ENCODE results near the gene ZNF264. TPM values are rescaled to one million over a fixed set of nuclear protein-coding genes. Genes with fewer than 3 reads are reported as not detected.

Gene ZNF264
- total and polyA plus RNA-seq, 12 donors, result 6.4 to 78.1 (median 33.1) TPM

- TF ChIP-seq POLR2A (IDR thresholded peaks at IDR 0.05), result no peak
- TF ChIP-seq, protein P1, sequence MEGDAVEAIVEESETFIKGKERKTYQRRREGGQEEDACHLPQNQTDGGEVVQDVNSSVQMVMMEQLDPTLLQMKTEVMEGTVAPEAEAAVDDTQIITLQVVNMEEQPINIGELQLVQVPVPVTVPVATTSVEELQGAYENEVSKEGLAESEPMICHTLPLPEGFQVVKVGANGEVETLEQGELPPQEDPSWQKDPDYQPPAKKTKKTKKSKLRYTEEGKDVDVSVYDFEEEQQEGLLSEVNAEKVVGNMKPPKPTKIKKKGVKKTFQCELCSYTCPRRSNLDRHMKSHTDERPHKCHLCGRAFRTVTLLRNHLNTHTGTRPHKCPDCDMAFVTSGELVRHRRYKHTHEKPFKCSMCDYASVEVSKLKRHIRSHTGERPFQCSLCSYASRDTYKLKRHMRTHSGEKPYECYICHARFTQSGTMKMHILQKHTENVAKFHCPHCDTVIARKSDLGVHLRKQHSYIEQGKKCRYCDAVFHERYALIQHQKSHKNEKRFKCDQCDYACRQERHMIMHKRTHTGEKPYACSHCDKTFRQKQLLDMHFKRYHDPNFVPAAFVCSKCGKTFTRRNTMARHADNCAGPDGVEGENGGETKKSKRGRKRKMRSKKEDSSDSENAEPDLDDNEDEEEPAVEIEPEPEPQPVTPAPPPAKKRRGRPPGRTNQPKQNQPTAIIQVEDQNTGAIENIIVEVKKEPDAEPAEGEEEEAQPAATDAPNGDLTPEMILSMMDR (IDR thresholded peaks at IDR 0.05), result no peak
- intact Hi-C loops (cut with DNase I), result no loop called here
- H3K9me3 ChIP-seq (replicated peaks in 1 of 3), result no peaks in the 10 kb centered on the region
- H3K4me1 ChIP-seq (replicated peaks in 1 of 2), result no peaks in the 10 kb centered on the region
- no peak overlapping the region for H3K4me3 ChIP-seq
- H3K36me3 ChIP-seq (replicated peaks in 1 of 2), result no peaks in the 10 kb centered on the region
- H3K27ac ChIP-seq, result no peak overlapping the region
- WGBS, 4 donors, result 73 to 90% (median 87%) methylated on average over 1 of the region's 1 CpG
- no peaks in the 10 kb centered on the region for H3K27me3 ChIP-seq
- DNase-seq, result no peak
Measured at GRCh38 chr19:57233207-57233606, 41.9 kb downstream of the ZNF264 start.

DNA sequence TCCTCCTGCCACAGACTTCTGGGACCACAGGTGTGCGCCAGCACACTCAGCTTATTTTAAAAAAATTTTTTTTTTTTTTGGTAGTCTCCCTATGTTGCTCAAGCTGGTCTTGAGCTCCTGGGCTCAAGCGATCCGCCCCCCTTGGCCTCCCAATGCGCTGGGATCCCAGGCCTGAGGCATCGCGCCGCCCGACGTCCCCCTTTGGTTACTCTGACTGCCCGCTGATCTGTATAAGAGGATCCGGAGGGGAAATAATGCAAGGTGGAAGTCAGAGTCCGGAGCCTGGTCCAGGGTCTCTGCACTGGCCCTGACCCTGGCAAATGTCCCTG is 48.6 kb downstream of the ZNF264 start:
- Histone ChIP-seq H3K27me3 (no peaks in the 10 kb centered on the region), H3K4me3 (peak overlapping the region; percentile 74 to 99 (median 74)), H3K9me3 (replicated peaks in 1 of 3) (no peaks in the 10 kb centered on the region), H3K4me1 (replicated peaks in 1 of 2) (peaks cover 12 to 31% of the 10 kb centered on the region in 2 donors), H3K27ac (peak overlapping the region; percentile 55 to 90 (median 87)), H3K36me3 (replicated peaks in 1 of 2) (peaks cover 0 to 12% of the 10 kb centered on the region in 2 donors)
- DNase-seq, result peak in 3 of 7 donors; percentile 21 to 30 (median 28)
- TF ChIP-seq, protein P1 (IDR thresholded peaks at IDR 0.05), result no peak
- no peak for TF ChIP-seq POLR2A (IDR thresholded peaks at IDR 0.05)
- intact Hi-C loops (cut with DNase I), result loop anchor here in 1 of 2 donors (5.0 kb wide), 1 partner anchor 37 kb away; no protein-coding TSS in a partner anchor
- WGBS, 4 donors, result 22 to 31% (median 23%) methylated on average over 12 of the region's 12 CpGs

GRCh38 chr19:57240311-57241090 is 49.2 kb downstream of the ZNF264 start, which contains the start of gene ZNF805:
Gene ZNF805 (plus strand): TSS chr19:57240632. CDS start chr19:57240892, 260 bp downstream.
- Histone ChIP-seq H3K4me1 (replicated peaks in 1 of 2) (peaks cover 12 to 31% of the 10 kb centered on the region in 2 donors), H3K4me3 (peak within 1 kb of the TSS; percentile 74 to 99 (median 74)), H3K27me3 (no peaks in the 10 kb centered on the region), H3K36me3 (replicated peaks in 1 of 2) (peaks cover 0 to 16% of the 10 kb centered on the region in 2 donors), H3K9me3 (replicated peaks in 1 of 3) (no peaks in the 10 kb centered on the region), H3K27ac (peak within 1 kb of the TSS; percentile 55 to 90 (median 87))
- TF ChIP-seq POLR2A (IDR thresholded peaks at IDR 0.05), result peak; percentile 49 to 71
- TF ChIP-seq, protein P1 (IDR thresholded peaks at IDR 0.05), result peak in 2 of 6 experiments; percentile 17 to 26
- DNase-seq, result peak; percentile 93 to 98 (median 97)
- WGBS, 4 donors, result 0 to 1% (median 0%) methylated on average over 19 to 61 of the region's 61 CpGs
- intact Hi-C loops (cut with DNase I), result loop anchor here in 1 of 2 donors (5.0 kb wide), 1 partner anchor 37 kb away; no protein-coding TSS in a partner anchor

GRCh38 chr19:57241176-57241575 is 49.9 kb downstream of the ZNF264 start:
- peaks cover 0 to 19% of the 10 kb centered on the region in 2 donors for H3K36me3 ChIP-seq (replicated peaks in 1 of 2)
- TF ChIP-seq POLR2A (IDR thresholded peaks at IDR 0.05), result no peak
- peak in 2 of 7 donors; percentile 18 to 34 for DNase-seq
- WGBS, 4 donors, result 2 to 18% (median 12%) methylated on average over 7 of the region's 7 CpGs
- H3K27me3 ChIP-seq, result no peaks in the 10 kb centered on the region
- intact Hi-C loops (cut with DNase I), result loop anchor here in 1 of 2 donors (5.0 kb wide), 1 partner anchor 36 kb away; no protein-coding TSS in a partner anchor
- no peaks in the 10 kb centered on the region for H3K9me3 ChIP-seq (replicated peaks in 1 of 3)
- H3K27ac ChIP-seq, result peak overlapping the region; percentile 55 to 90 (median 87)
- peaks cover 12 to 31% of the 10 kb centered on the region in 2 donors for H3K4me1 ChIP-seq (replicated peaks in 1 of 2)
- H3K4me3 ChIP-seq, result peak overlapping the region; percentile 74 to 99 (median 74)

Measured in adrenal gland (tissue), 12 donors.